ENCODE measurements around the gene BIK. TPM values are rescaled to one million over a fixed set of nuclear protein-coding genes. Genes with fewer than 3 reads are reported as not detected.

Gene BIK
- total RNA-seq, 3 donors from 2014 or later, result 8.4 to 28.3 (median 20.6) TPM

DNA sequence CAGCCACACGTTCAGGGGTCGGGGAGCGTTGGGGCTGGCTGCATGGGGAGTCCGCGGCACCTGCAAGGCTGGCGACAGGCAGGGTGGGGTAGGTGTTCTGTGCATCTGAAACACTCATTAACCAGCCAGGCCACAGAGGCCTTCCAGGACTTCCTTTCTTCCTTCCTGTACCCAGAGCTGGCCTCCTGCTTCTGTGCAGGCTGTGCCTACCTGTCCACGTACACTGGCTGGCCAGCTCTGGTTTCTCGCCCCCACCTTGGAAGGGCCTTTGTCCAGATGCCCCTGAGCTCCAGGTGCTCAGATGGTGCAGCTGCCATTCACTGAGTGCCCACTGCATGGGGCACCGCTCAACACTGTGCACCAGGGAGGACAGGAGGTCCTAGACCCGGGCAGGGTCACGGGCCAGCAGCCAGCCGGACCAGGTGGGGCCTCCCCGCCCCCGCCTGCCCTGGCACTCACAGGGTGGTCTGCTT, 60.5 kb downstream of the BIK start:
- DNase-seq, result peak; percentile 63 to 76 (median 73)
- no peak overlapping the region for H3K4me3 ChIP-seq
- TF ChIP-seq, protein P1, sequence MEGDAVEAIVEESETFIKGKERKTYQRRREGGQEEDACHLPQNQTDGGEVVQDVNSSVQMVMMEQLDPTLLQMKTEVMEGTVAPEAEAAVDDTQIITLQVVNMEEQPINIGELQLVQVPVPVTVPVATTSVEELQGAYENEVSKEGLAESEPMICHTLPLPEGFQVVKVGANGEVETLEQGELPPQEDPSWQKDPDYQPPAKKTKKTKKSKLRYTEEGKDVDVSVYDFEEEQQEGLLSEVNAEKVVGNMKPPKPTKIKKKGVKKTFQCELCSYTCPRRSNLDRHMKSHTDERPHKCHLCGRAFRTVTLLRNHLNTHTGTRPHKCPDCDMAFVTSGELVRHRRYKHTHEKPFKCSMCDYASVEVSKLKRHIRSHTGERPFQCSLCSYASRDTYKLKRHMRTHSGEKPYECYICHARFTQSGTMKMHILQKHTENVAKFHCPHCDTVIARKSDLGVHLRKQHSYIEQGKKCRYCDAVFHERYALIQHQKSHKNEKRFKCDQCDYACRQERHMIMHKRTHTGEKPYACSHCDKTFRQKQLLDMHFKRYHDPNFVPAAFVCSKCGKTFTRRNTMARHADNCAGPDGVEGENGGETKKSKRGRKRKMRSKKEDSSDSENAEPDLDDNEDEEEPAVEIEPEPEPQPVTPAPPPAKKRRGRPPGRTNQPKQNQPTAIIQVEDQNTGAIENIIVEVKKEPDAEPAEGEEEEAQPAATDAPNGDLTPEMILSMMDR (IDR thresholded peaks at IDR 0.05), result no peak
- peaks cover 5% of the 10 kb centered on the region for H3K36me3 ChIP-seq (ENCODE audit: low read depth)
- peaks cover 12% of the 10 kb centered on the region for H3K4me1 ChIP-seq (ENCODE audit: low read depth)
- H3K9me3 ChIP-seq, result no peaks in the 10 kb centered on the region
- intact Hi-C loops (cut with DNase I, micrococcal nuclease), result no loop called here
- peak; percentile 87 for ATAC-seq

DNA sequence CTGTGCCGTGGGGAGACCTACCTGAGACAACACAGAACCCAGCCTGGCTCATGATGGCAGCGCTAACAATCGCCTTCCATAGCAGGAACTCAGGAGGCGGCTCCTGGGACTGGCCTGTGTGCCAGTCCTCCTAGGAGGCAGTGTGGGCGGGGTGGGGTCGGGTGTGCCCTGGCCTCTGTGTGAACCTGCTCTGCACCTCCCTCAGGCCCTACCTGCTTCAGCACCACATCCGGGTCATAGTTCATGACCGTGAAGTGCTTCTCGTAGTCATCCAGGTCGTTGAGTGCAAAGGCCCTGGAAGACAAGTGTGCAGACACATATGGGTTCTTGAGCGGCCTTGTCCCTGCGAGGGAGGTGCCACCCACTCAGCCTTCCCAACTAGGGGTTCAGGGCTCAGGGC, 61.1 kb downstream of the BIK start:
- Histone ChIP-seq H3K36me3 (ENCODE audit: low read depth) (peaks cover 5% of the 10 kb centered on the region), H3K9me3 (no peaks in the 10 kb centered on the region), H3K4me3 (no peak overlapping the region), H3K4me1 (ENCODE audit: low read depth) (peaks cover 12% of the 10 kb centered on the region)
- TF ChIP-seq, protein P1 (IDR thresholded peaks at IDR 0.05), result no peak
- peak; percentile 94 for ATAC-seq
- DNase-seq, result peak; percentile 87 to 92 (median 92)
- intact Hi-C loops (cut with DNase I, micrococcal nuclease), result no loop called here

DNA sequence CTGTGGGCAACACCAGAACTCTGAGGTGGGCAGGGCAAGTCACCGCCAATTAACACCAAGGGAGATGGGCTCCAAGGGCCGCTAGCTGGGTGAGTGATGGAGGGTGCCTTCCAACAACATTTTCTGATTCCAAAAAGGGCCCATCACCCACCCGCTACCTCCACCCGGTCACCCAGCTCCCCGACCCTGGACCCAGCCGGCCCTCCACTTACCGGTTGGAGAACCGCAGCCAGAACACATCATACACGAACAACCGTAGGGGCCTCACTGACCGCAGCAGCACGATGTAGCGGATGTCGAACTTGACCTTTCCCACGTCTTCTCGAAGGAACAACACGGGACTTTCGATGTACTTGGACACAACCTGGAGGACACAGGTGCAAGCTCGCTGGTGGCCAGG, 61.6 kb downstream of the BIK start:
- Histone ChIP-seq H3K4me3 (no peak overlapping the region), H3K36me3 (ENCODE audit: low read depth) (peaks cover 5% of the 10 kb centered on the region), H3K4me1 (ENCODE audit: low read depth) (peaks cover 12% of the 10 kb centered on the region), H3K9me3 (no peaks in the 10 kb centered on the region)
- ATAC-seq (no peak), DNase-seq (peak in 1 of 3 donors; percentile 51)
- intact Hi-C loops (cut with DNase I, micrococcal nuclease), result no loop called here
- TF ChIP-seq, protein P1 (IDR thresholded peaks at IDR 0.05), result no peak

DNA sequence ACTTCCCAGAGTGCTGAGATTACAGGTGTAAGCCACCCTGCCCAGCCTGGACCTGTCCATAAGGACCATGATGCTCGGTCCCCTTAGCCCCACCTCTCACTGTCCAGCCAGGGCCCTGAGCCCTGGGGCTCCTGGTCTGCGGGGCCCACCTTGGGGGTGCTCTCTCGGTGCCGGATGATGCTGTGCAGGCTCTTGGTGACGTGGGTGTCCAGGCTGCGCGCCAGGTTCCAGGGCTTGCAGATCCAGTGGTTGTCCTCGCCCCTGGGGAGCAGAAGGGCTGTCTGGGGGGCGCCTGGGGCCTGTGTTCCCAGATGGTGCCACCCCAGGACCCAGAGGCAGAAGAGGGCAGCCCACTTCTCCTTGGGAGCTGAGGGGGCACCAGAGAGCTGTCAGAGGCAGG, 63.0 kb downstream of the BIK start:
- intact Hi-C loops (cut with DNase I, micrococcal nuclease), result no loop called here
- TF ChIP-seq, protein P1 (IDR thresholded peaks at IDR 0.05), result no peak
- no peak for ATAC-seq
- Histone ChIP-seq H3K4me3 (no peak overlapping the region), H3K4me1 (ENCODE audit: low read depth) (peaks cover 12% of the 10 kb centered on the region), H3K9me3 (no peaks in the 10 kb centered on the region), H3K36me3 (ENCODE audit: low read depth) (no peaks in the 10 kb centered on the region)
- peak in 2 of 3 donors; percentile 28 to 46 for DNase-seq

DNA sequence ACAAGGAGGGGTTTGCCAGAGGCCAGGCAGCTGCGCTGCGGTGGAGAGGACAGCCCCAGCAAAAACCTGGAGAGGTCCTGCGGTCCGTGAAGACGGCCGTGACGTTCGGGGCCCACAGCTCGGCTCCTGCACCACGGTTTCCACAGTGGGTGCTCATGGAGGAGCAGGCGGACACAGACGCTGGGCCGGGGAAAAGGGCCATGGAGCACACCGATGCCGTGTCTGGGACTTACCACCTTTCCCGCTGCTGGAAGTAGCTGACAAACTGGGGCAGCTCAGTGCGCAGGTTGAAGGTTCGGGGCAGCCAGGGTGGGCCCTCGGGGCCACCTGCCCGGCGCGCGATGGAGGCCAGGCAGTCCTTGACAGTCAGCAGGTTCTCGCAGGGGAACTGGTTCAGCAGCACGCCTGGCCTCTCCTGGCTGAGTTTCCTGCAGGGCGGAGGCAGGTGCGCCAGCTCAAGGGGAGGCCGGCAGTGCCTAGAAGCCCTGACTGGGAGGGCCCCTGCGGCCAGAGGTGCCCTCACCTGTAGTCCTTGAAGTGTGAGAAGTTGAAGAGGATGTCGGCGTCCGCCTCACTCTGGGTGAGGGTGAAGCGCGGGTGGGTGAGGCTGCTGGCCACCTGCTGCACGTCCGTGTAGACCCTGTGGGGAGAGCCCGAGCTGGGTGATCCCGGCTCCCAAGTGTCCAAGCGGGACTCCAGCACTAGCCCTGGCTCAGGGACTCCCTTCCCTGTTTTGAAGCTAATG, 63.6 kb downstream of the BIK start:
- H3K4me1 ChIP-seq (ENCODE audit: low read depth), result peaks cover 11% of the 10 kb centered on the region
- no peaks in the 10 kb centered on the region for H3K36me3 ChIP-seq (ENCODE audit: low read depth)
- ATAC-seq, result no peak
- DNase-seq, result peak in 1 of 3 donors; percentile 49
- TF ChIP-seq, protein P1 (IDR thresholded peaks at IDR 0.05), result no peak
- H3K4me3 ChIP-seq, result no peak overlapping the region
- no peaks in the 10 kb centered on the region for H3K9me3 ChIP-seq
- intact Hi-C loops (cut with DNase I, micrococcal nuclease), result no loop called here

Measured in mucosa of descending colon (tissue), 3 donors.